SK-N-SH (cell line): ENCODE results near the gene MILR1. TPM values are rescaled to one million over a fixed set of nuclear protein-coding genes. Genes with fewer than 3 reads are reported as not detected.
A peak's percentile ranks its signal among the peaks of the same experiment; 100 is the strongest.

Experiments used
- CTCF ChIA-PET: fragments of 300-600, 350-600 bp; formaldehyde crosslinking; extraction: SDS; loops from one replicate; lab custom pipeline; 2021; lab: Yijun Ruan, JAX
- POLR2A ChIA-PET: fragments of 350-600 bp; sonication (Branson Sonifier 250); formaldehyde crosslinking; extraction: SDS; loops from one replicate; lab custom pipeline; 2020; ENCODE audit warnings: antibody characterized with exemption, inconsistent platforms; lab: Yijun Ruan, JAX
- DNase-seq: peaks from one replicate; pipeline ENCODE4 v3.0.0; 2012
- H2AFZ ChIP-seq: fragments of 200-600 bp; sonication (generic); 2 replicates; pipeline ENCODE4 v1.8.1; 2016; ENCODE audit warnings: antibody characterized with exemption, mild to moderate bottlenecking, low read depth
- H3F3A ChIP-seq: fragments of 200-600 bp; sonication (generic); replicated peaks from 2 replicates; pipeline ENCODE3; 2016; ENCODE audit warnings: antibody characterized with exemption, mild to moderate bottlenecking; ENCODE audit not compliant: insufficient read depth
- H3K27ac ChIP-seq, 2 experiments: fragments of 200-500 bp in 1 of 2; fragments of 200-600 bp in 1 of 2; sonication (Bioruptor generic) in 1 of 2; sonication (generic), shearing (Covaris generic) in 1 of 2; 2 replicates each; pipeline versions ENCODE4 v1.5.1 to v1.6.1; 2014 to 2016; ENCODE audit warnings: low read depth in 2 of 2, inconsistent platforms in 1 of 2, low read length in 1 of 2, mild to moderate bottlenecking in 1 of 2, mixed read lengths in 1 of 2
- H3K27me3 ChIP-seq: fragments of 200-600 bp; sonication (generic), shearing (Covaris generic); 2 replicates; pipeline ENCODE4 v1.6.1; 2016; ENCODE audit warnings: mixed run types; ENCODE audit not compliant: insufficient read depth
- H3K36me3 ChIP-seq, 2 experiments: fragments of 200-500 bp in 1 of 2; fragments of 200-600 bp in 1 of 2; sonication (Bioruptor generic) in 1 of 2; sonication (generic) in 1 of 2; replicated peaks in 1 of 2; 2 replicates each; pipeline versions ENCODE3 to v1.5.1; 2014 to 2016; ENCODE audit warnings: low read length in 1 of 2, mild to moderate bottlenecking in 1 of 2; ENCODE audit not compliant: insufficient read depth in 2 of 2, control insufficient read depth in 1 of 2
- H3K4me1 ChIP-seq, 2 experiments: fragments of 200-500 bp in 1 of 2; fragments of 200-600 bp in 1 of 2; sonication (Bioruptor generic) in 1 of 2; sonication (generic), shearing (Covaris generic) in 1 of 2; 2 replicates each; pipeline versions ENCODE4 v1.5.1 to v1.6.1; 2014 to 2016; ENCODE audit warnings: low read depth in 1 of 2, low read length in 1 of 2, mixed run types in 1 of 2; ENCODE audit not compliant: insufficient read depth in 2 of 2, control insufficient read depth in 1 of 2
- H3K4me2 ChIP-seq: fragments of 200-600 bp; sonication (generic), shearing (Covaris generic); 2 replicates; pipeline ENCODE4 v1.6.1; 2017; ENCODE audit warnings: mixed run types
- H3K4me3 ChIP-seq, 2 experiments: fragments of 200-500 bp in 1 of 2; fragments of 200-600 bp in 1 of 2; sonication (Bioruptor generic) in 1 of 2; sonication (generic), shearing (Covaris generic) in 1 of 2; 2 replicates each; pipeline versions ENCODE4 v1.5.1 to v1.8.1; 2014 to 2016; ENCODE audit warnings: low read depth in 2 of 2, inconsistent platforms in 1 of 2, low read length in 1 of 2, mild to moderate bottlenecking in 1 of 2, mixed read lengths in 1 of 2, moderate library complexity in 1 of 2
- H3K79me2 ChIP-seq: fragments of 200-600 bp; sonication (generic); 2 replicates; pipeline ENCODE4 v1.8.1; 2017; ENCODE audit warnings: mild to moderate bottlenecking; ENCODE audit not compliant: insufficient read depth
- H3K9ac ChIP-seq: fragments of 200-600 bp; sonication (generic); 2 replicates; pipeline ENCODE4 v1.6.1; 2017; ENCODE audit warnings: mixed run types
- H3K9me2 ChIP-seq: fragments of 200-600 bp; sonication (generic); 2 replicates; pipeline ENCODE4 v1.6.1; 2017; ENCODE audit warnings: mixed run types
- H3K9me3 ChIP-seq: fragments of 200-600 bp; sonication (generic); 2 replicates; pipeline ENCODE4 v1.6.1; 2017; ENCODE audit warnings: mixed run types, mild to moderate bottlenecking, moderate library complexity
- H4K20me1 ChIP-seq: fragments of 200-600 bp; sonication (generic); 2 replicates; pipeline ENCODE4 v1.6.1; 2017; ENCODE audit warnings: mild to moderate bottlenecking, mixed run types; ENCODE audit not compliant: insufficient read depth
- FOSL2 ChIP-seq: IDR thresholded peaks from 2 replicates; pipeline ENCODE4 v1.4.0; 2012; ENCODE audit warnings: low read depth, mild to moderate bottlenecking, moderate library complexity, borderline replicate concordance
- NFIC ChIP-seq: IDR thresholded peaks from 2 replicates; pipeline ENCODE4 v1.4.0; 2012; ENCODE audit warnings: borderline replicate concordance
- PBX3 ChIP-seq: IDR thresholded peaks from 2 replicates; pipeline ENCODE4; 2012
- WGBS: methylation state at CpG from one replicate; pipeline ENCODE4 v1.1.6; 2017; ENCODE audit warnings: low lambda C conversion rate; 5-methylcytosine and 5-hydroxymethylcytosine counted together
- polyA plus RNA-seq, 3 experiments: library from polyadenylated mRNA; depleted of rRNA; stranded (reverse); fragments of >200 nt; gene quantifications; 2 replicates each; pipeline ENCODE4 v1.2.3, GENCODE V29; 2012
- TF ChIP-seq, protein P1 (sequence below): IDR thresholded peaks from 2 replicates; pipeline ENCODE4 v1.6.1; 2012; ENCODE audit warnings: mild to moderate bottlenecking, low read depth, low read length, moderate library complexity

Gene MILR1
- polyA plus RNA-seq, 1 of the 3 experiments (the other 2 are of a cell fraction), result 4.9 TPM

DNA sequence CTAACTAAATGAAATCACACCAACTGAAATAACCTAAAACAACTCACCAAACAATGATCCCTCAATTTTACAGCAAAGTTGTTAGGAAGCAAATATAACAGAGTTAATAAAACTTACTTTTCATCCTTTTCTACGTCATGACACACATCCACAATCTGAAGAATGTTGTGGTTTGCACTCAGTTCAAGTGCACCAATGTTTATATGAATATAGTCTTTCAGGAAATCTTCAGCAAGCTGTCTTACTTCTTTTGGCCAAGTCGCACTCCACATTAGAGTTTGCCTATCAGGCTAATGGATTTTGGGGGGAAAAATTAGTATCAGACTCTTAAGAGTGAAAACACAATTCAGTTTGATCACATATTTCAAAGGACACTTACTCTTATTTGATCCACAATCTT, 53.9 kb downstream of the MILR1 start:
- Histone ChIP-seq H3K79me2 (peaks cover 82% of the 10 kb centered on the region), H3K4me1 (peaks cover 28 to 39% of the 10 kb centered on the region in 2 experiments), H3K4me2 (peak overlapping the region; percentile 86; the same call in 1 of the 2 replicates), H2AFZ (no peak overlapping the region), H4K20me1 (peaks cover 82% of the 10 kb centered on the region), H3K9ac (peak overlapping the region; percentile 100; the same call in 1 of the 2 replicates), H3K27me3 (no peaks in the 10 kb centered on the region), H3K36me3 (peaks cover 73 to 76% of the 10 kb centered on the region in 2 experiments), H3K9me2 (no peaks in the 10 kb centered on the region), H3F3A (peaks cover 81% of the 10 kb centered on the region), H3K9me3 (no peaks in the 10 kb centered on the region), H3K27ac (peak overlapping the region; percentile 22 to 87; a peak in 3 of 4 replicates), H3K4me3 (no peak overlapping the region)
- WGBS, result 87% methylated on average over 2 of the region's 2 CpGs
- DNase-seq, result no peak
- no peak for TF ChIP-seq PBX3
- ChIA-PET CTCF (interaction anchor here (2.1 to 13.6 kb wide), 4 partner anchors 6 to 147 kb away, joined by 10 to 122 read pairs (median 56); partner anchors contain the start of gene POLG2), POLR2A (no interaction called here)

GRCh38 chr17:64503341-64503740, 54.4 kb downstream of the MILR1 start:
- H3K9me3 ChIP-seq, result no peaks in the 10 kb centered on the region
- peak overlapping the region; percentile 74 to 96; a peak in 2 of 4 replicates for H3K4me3 ChIP-seq
- ChIA-PET POLR2A (no interaction called here), CTCF (interaction anchor here (2.1 to 13.6 kb wide), 4 partner anchors 6 to 146 kb away, joined by 10 to 122 read pairs (median 56); partner anchors contain the start of gene POLG2)
- peaks cover 24 to 42% of the 10 kb centered on the region in 2 experiments for H3K4me1 ChIP-seq
- peaks cover 88% of the 10 kb centered on the region for H3K79me2 ChIP-seq
- H3K4me2 ChIP-seq, result peak overlapping the region; percentile 86
- peak overlapping the region; percentile 47 to 87 for H3K27ac ChIP-seq
- TF ChIP-seq PBX3, result no peak
- WGBS, result 94% methylated on average over 5 of the region's 5 CpGs
- peaks cover 71 to 72% of the 10 kb centered on the region in 2 experiments for H3K36me3 ChIP-seq
- peaks cover 76% of the 10 kb centered on the region for H3F3A ChIP-seq
- peak overlapping the region; percentile 100; the same call in 1 of the 2 replicates for H3K9ac ChIP-seq
- H3K27me3 ChIP-seq, result no peaks in the 10 kb centered on the region
- no peak overlapping the region for H2AFZ ChIP-seq
- no peaks in the 10 kb centered on the region for H3K9me2 ChIP-seq
- H4K20me1 ChIP-seq, result peaks cover 82% of the 10 kb centered on the region
- no peak for DNase-seq

- no peak for DNase-seq
- Histone ChIP-seq H3K79me2 (peaks cover 92% of the 10 kb centered on the region), H3K27me3 (no peaks in the 10 kb centered on the region), H4K20me1 (peaks cover 81% of the 10 kb centered on the region), H2AFZ (no peak overlapping the region), H3K4me1 (peaks cover 27 to 45% of the 10 kb centered on the region in 2 experiments), H3K9me2 (no peaks in the 10 kb centered on the region), H3F3A (peaks cover 68% of the 10 kb centered on the region), H3K36me3 (peaks cover 66 to 70% of the 10 kb centered on the region in 2 experiments), H3K4me3 (peak overlapping the region; percentile 74 to 96), H3K9ac (peak overlapping the region; percentile 100), H3K27ac (peak overlapping the region; percentile 3 to 98), H3K9me3 (no peaks in the 10 kb centered on the region), H3K4me2 (peak overlapping the region; percentile 86)
- 29% methylated on average over 7 of the region's 7 CpGs for WGBS
- ChIA-PET CTCF (interaction anchor here (0.7 to 13.6 kb wide), 6 partner anchors 7 to 145 kb away, joined by 3 to 122 read pairs (median 31); partner anchors contain the start of gene POLG2), POLR2A (interaction anchor here (1.5 to 4.1 kb wide), 4 partner anchors 8 to 158 kb away, joined by 7 to 140 read pairs (median 12); partner anchors contain the start of genes POLG2 and SMURF2)
- no peak for TF ChIP-seq NFIC
- TF ChIP-seq, protein P1, sequence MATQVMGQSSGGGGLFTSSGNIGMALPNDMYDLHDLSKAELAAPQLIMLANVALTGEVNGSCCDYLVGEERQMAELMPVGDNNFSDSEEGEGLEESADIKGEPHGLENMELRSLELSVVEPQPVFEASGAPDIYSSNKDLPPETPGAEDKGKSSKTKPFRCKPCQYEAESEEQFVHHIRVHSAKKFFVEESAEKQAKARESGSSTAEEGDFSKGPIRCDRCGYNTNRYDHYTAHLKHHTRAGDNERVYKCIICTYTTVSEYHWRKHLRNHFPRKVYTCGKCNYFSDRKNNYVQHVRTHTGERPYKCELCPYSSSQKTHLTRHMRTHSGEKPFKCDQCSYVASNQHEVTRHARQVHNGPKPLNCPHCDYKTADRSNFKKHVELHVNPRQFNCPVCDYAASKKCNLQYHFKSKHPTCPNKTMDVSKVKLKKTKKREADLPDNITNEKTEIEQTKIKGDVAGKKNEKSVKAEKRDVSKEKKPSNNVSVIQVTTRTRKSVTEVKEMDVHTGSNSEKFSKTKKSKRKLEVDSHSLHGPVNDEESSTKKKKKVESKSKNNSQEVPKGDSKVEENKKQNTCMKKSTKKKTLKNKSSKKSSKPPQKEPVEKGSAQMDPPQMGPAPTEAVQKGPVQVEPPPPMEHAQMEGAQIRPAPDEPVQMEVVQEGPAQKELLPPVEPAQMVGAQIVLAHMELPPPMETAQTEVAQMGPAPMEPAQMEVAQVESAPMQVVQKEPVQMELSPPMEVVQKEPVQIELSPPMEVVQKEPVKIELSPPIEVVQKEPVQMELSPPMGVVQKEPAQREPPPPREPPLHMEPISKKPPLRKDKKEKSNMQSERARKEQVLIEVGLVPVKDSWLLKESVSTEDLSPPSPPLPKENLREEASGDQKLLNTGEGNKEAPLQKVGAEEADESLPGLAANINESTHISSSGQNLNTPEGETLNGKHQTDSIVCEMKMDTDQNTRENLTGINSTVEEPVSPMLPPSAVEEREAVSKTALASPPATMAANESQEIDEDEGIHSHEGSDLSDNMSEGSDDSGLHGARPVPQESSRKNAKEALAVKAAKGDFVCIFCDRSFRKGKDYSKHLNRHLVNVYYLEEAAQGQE, result no peak
- no peak for TF ChIP-seq FOSL2
Measured at GRCh38 chr17:64503821-64504768, 55.2 kb downstream of the MILR1 start.
